Astrocyte (in vitro differentiated cells and primary cell): ENCODE data around the gene GGA2.

Source experiments
- CTCF ChIP-seq: IDR thresholded peaks from 2 replicates; pipeline ENCODE4 v1.5.1; 2011; ENCODE audit warnings: low read depth, mild to moderate bottlenecking, inconsistent platforms, low read length, moderate library complexity; ENCODE audit not compliant: insufficient read depth
- EZH2 ChIP-seq: IDR thresholded peaks from 2 replicates; pipeline ENCODE4 v1.6.1; 2012; ENCODE audit warnings: mild to moderate bottlenecking, low read length, inconsistent platforms; ENCODE audit not compliant: insufficient read depth

DNA sequence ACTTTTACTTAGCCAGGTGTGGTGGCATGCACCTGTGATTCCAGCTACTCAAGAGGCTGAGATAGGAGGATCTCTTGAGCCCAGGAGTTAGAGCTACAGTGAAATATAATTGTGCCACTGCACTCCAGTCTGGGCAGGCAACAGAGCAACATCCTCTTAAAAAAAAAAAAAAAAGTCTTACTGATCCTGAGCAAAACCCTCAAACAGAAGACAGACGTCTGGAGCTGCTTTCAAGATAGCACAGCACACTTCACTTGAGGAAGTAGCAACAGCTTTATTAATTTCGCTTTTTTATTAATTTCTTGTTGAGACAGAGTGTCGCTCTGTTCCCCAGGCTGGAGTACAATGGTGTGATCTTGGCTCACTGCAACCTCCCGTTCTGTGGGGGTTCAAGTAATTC lies 10.2 kb upstream of the GGA2 start:
- TF ChIP-seq EZH2 (no peak), CTCF (no peak)
